Panc1 (cell line): ENCODE measurements around the gene TENT4B. TPM values are rescaled to one million over a fixed set of nuclear protein-coding genes. Genes with fewer than 3 reads are reported as not detected.

Experiments
- ATAC-seq: fragments of 200-7000 bp; cut with Tn5 transposase; 2 replicates; pipeline ENCODE4 v1.9.1; 2020; ENCODE audit warnings: mild to moderate bottlenecking, moderate library complexity
- BruUV-seq: library from RNA; stranded (reverse); fragments of 400-500 nt; replicated peaks from 2 replicates; lab custom pipeline; 2021; lab: Mats Ljungman, UMichigan
- CTCF ChIA-PET: fragments of 300-600 bp; sonication (Branson Sonifier 250); formaldehyde crosslinking; loops from one replicate; lab custom pipeline; 2022; ENCODE audit warnings: antibody characterized with exemption; lab: Charles Lee
- POLR2A ChIA-PET: fragments of 300-600 bp; sonication (Branson Sonifier 250); formaldehyde crosslinking; loops from one replicate; lab custom pipeline; 2022; ENCODE audit warnings: antibody characterized with exemption; lab: Charles Lee
- DNase-seq: peaks from one replicate; pipeline ENCODE4 v3.0.0-alpha.2; 2010; ENCODE audit warnings: low read depth, low spot score
- H3K27ac ChIP-seq: 2 replicates; pipeline ENCODE4 v1.5.1; 2011; ENCODE audit warnings: mild to moderate bottlenecking, low read length, inconsistent platforms
- H3K27me3 ChIP-seq: fragments of 200-500 bp; sonication (Bioruptor generic); 2 replicates; pipeline ENCODE4 v1.6.0; 2014; ENCODE audit warnings: low read length, inconsistent platforms; ENCODE audit not compliant: control insufficient read depth, insufficient read depth
- H3K36me3 ChIP-seq: fragments of 200-500 bp; sonication (Bioruptor generic); 2 replicates; pipeline ENCODE4 v1.5.1; 2014; ENCODE audit warnings: inconsistent platforms, mild to moderate bottlenecking, low read length, moderate library complexity; ENCODE audit not compliant: control insufficient read depth, insufficient read depth
- H3K4me1 ChIP-seq: 2 replicates; pipeline ENCODE4 v1.5.1; 2011; ENCODE audit warnings: inconsistent platforms, mild to moderate bottlenecking, low read length, moderate library complexity; ENCODE audit not compliant: control insufficient read depth, insufficient read depth
- H3K4me3 ChIP-seq, 2 experiments: 2 replicates each; pipeline ENCODE4 v1.5.1; 2011 to 2012; ENCODE audit warnings: low read depth in 2 of 2, low read length in 2 of 2, mild to moderate bottlenecking in 2 of 2, inconsistent platforms in 1 of 2, moderate library complexity in 1 of 2
- H3K9me3 ChIP-seq: fragments of 200-500 bp; sonication (Bioruptor generic); 2 replicates; pipeline ENCODE4 v1.5.1; 2014; ENCODE audit warnings: low read depth, mild to moderate bottlenecking, inconsistent platforms, low read length, moderate library complexity; ENCODE audit not compliant: control insufficient read depth, insufficient read depth
- CTCF ChIP-seq: fragments of 450-650 bp; IDR thresholded peaks from 2 replicates; pipeline ENCODE4 v1.5.1; 2017; ENCODE audit warnings: mild to moderate bottlenecking
- POLR2AphosphoS5 ChIP-seq: IDR thresholded peaks from 2 replicates; pipeline ENCODE4 v1.6.1; 2012; ENCODE audit warnings: mild to moderate bottlenecking, low read depth, low read length, moderate library complexity
- REST ChIP-seq, 2 experiments: IDR thresholded peaks; 2 replicates each; pipeline ENCODE4 v1.6.1; 2011 to 2012; ENCODE audit warnings: low read depth in 2 of 2, control low read depth in 1 of 2, low read length in 1 of 2, mild to moderate bottlenecking in 1 of 2, moderate library complexity in 1 of 2; ENCODE audit not compliant: insufficient read depth in 1 of 2
- SIN3A ChIP-seq: IDR thresholded peaks from 2 replicates; pipeline ENCODE4 v1.6.1; 2012; ENCODE audit warnings: low read depth, mild to moderate bottlenecking, low read length, moderate library complexity, borderline replicate concordance; ENCODE audit not compliant: insufficient read depth
- TCF7L2 ChIP-seq: IDR thresholded peaks from 2 replicates; pipeline ENCODE4 v1.6.1; 2011; ENCODE audit warnings: mild to moderate bottlenecking, low read depth, low read length, inconsistent platforms
- in situ Hi-C: cut with HindIII; loops from 2 replicates; pipeline ENCODE4 v1.10.0; 2016; ENCODE audit warnings: low sequenced_read_pairs, low pct_unique_long_range_greater_than_20kb
- intact Hi-C: fragments of 100-400 bp; cut with micrococcal nuclease; formaldehyde crosslinking; loops from one replicate; pipeline ENCODE4 v1.10.0; 2022; ENCODE audit not compliant: unreplicated experiment
- total RNA-seq: library from RNA; stranded (reverse); gene quantifications from one replicate; pipeline ENCODE4 v1.2.1, GENCODE V29; 2021; ENCODE audit not compliant: unreplicated experiment

The TENT4B gene
- total RNA-seq, 1 experiment from 2014 or later = 9.7 TPM

GRCh38 chr16:50202926-50203624 lies 50.0 kb downstream of the TENT4B start:
- intact Hi-C loops = no loop called here
- ATAC-seq (peak; percentile 80), DNase-seq (peak; percentile 13)
- Histone ChIP-seq H3K4me3 (no peak overlapping the region), H3K27me3 (no peaks in the 10 kb centered on the region), H3K27ac (peak overlapping the region; percentile 59), H3K36me3 (no peaks in the 10 kb centered on the region), H3K9me3 (no peaks in the 10 kb centered on the region), H3K4me1 (peaks cover 21% of the 10 kb centered on the region)
- BruUV-seq = no TSS peak
- CTCF ChIA-PET = no interaction called here
- POLR2A ChIA-PET = no interaction called here
- TF ChIP-seq CTCF = no peak
- TF ChIP-seq POLR2AphosphoS5 = no peak
- no peak for TF ChIP-seq REST (IDR thresholded peaks at IDR 0.05; ENCODE audit: insufficient read depth in 1 of 2, low read depth in 2 of 2, low read length in 1 of 2)
- TF ChIP-seq TCF7L2 = no peak
- no peak for TF ChIP-seq SIN3A
- in situ Hi-C loops = no loop called here

- CTCF ChIA-PET = no interaction called here
- no TSS peak for BruUV-seq
Measured at GRCh38 chr16:50203681-50204080, 50.6 kb downstream of the TENT4B start.

More at GRCh38 chr16:50203681-50204080, 50.6 kb downstream of the TENT4B start:
- Histone ChIP-seq H3K4me3 (no peak overlapping the region), H3K4me1 (peaks cover 21% of the 10 kb centered on the region), H3K9me3 (no peaks in the 10 kb centered on the region), H3K27me3 (no peaks in the 10 kb centered on the region), H3K27ac (peak overlapping the region; percentile 59), H3K36me3 (no peaks in the 10 kb centered on the region)
- in situ Hi-C loops (no loop called here), intact Hi-C loops (no loop called here)
- ATAC-seq (peak; percentile 29; the same call in 1 of the 2 replicates), DNase-seq (no peak)
- TF ChIP-seq POLR2AphosphoS5 = no peak
- no peak for TF ChIP-seq SIN3A
- no peak for TF ChIP-seq CTCF
- no peak for TF ChIP-seq REST (IDR thresholded peaks at IDR 0.05; ENCODE audit: insufficient read depth in 1 of 2, low read depth in 2 of 2, low read length in 1 of 2)
- TF ChIP-seq TCF7L2 = no peak
- POLR2A ChIA-PET = no interaction called here
